ENCODE measurements around the gene TBR1.

- TF ChIP-seq EZH2 (IDR thresholded peaks at IDR 0.05): no peak
- TF ChIP-seq POLR2AphosphoS5 (IDR thresholded peaks at IDR 0.05; ENCODE audit: borderline replicate concordance, low read depth, low read length): no peak
- no peak for TF ChIP-seq FOXP2 (optimal IDR thresholded peaks at IDR 0.05; ENCODE audit: control extremely low read depth, extremely low read length, insufficient read depth)
Observed at GRCh38 chr2:161381546-161381945, 34.6 kb upstream of the TBR1 start.
